Panc1 (cell line): ENCODE measurements around the gene MAPK6. TPM values are rescaled to one million over a fixed set of nuclear protein-coding genes. Genes with fewer than 3 reads are reported as not detected.
A peak's percentile ranks its signal among the peaks of the same experiment; 100 is the strongest.

Experiments used
- ATAC-seq: fragments of 200-7000 bp; cut with Tn5 transposase; 2 replicates; pipeline ENCODE4 v1.9.1; 2020; ENCODE audit warnings: mild to moderate bottlenecking, moderate library complexity
- BruUV-seq: library from RNA; stranded (reverse); fragments of 400-500 nt; replicated peaks from 2 replicates; lab custom pipeline; 2021; lab: Mats Ljungman, UMichigan
- CTCF ChIA-PET: fragments of 300-600 bp; sonication (Branson Sonifier 250); formaldehyde crosslinking; loops from one replicate; lab custom pipeline; 2022; ENCODE audit warnings: antibody characterized with exemption; lab: Charles Lee
- POLR2A ChIA-PET: fragments of 300-600 bp; sonication (Branson Sonifier 250); formaldehyde crosslinking; loops from one replicate; lab custom pipeline; 2022; ENCODE audit warnings: antibody characterized with exemption; lab: Charles Lee
- DNase-seq: peaks from one replicate; pipeline ENCODE4 v3.0.0-alpha.2; 2010; ENCODE audit warnings: low read depth, low spot score
- H3K27ac ChIP-seq: 2 replicates; pipeline ENCODE4 v1.5.1; 2011; ENCODE audit warnings: mild to moderate bottlenecking, low read length, inconsistent platforms
- H3K27me3 ChIP-seq: fragments of 200-500 bp; sonication (Bioruptor generic); 2 replicates; pipeline ENCODE4 v1.6.0; 2014; ENCODE audit warnings: low read length, inconsistent platforms; ENCODE audit not compliant: control insufficient read depth, insufficient read depth
- H3K36me3 ChIP-seq: fragments of 200-500 bp; sonication (Bioruptor generic); 2 replicates; pipeline ENCODE4 v1.5.1; 2014; ENCODE audit warnings: inconsistent platforms, mild to moderate bottlenecking, low read length, moderate library complexity; ENCODE audit not compliant: control insufficient read depth, insufficient read depth
- H3K4me1 ChIP-seq: 2 replicates; pipeline ENCODE4 v1.5.1; 2011; ENCODE audit warnings: inconsistent platforms, mild to moderate bottlenecking, low read length, moderate library complexity; ENCODE audit not compliant: control insufficient read depth, insufficient read depth
- H3K4me3 ChIP-seq, 2 experiments: 2 replicates each; pipeline ENCODE4 v1.5.1; 2011 to 2012; ENCODE audit warnings: low read depth in 2 of 2, low read length in 2 of 2, mild to moderate bottlenecking in 2 of 2, inconsistent platforms in 1 of 2, moderate library complexity in 1 of 2
- H3K9me3 ChIP-seq: fragments of 200-500 bp; sonication (Bioruptor generic); 2 replicates; pipeline ENCODE4 v1.5.1; 2014; ENCODE audit warnings: low read depth, mild to moderate bottlenecking, inconsistent platforms, low read length, moderate library complexity; ENCODE audit not compliant: control insufficient read depth, insufficient read depth
- POLR2AphosphoS5 ChIP-seq: IDR thresholded peaks from 2 replicates; pipeline ENCODE4 v1.6.1; 2012; ENCODE audit warnings: mild to moderate bottlenecking, low read depth, low read length, moderate library complexity
- REST ChIP-seq, 2 experiments: IDR thresholded peaks; 2 replicates each; pipeline ENCODE4 v1.6.1; 2011 to 2012; ENCODE audit warnings: low read depth in 2 of 2, control low read depth in 1 of 2, low read length in 1 of 2, mild to moderate bottlenecking in 1 of 2, moderate library complexity in 1 of 2; ENCODE audit not compliant: insufficient read depth in 1 of 2
- SIN3A ChIP-seq: IDR thresholded peaks from 2 replicates; pipeline ENCODE4 v1.6.1; 2012; ENCODE audit warnings: low read depth, mild to moderate bottlenecking, low read length, moderate library complexity, borderline replicate concordance; ENCODE audit not compliant: insufficient read depth
- TCF7L2 ChIP-seq: IDR thresholded peaks from 2 replicates; pipeline ENCODE4 v1.6.1; 2011; ENCODE audit warnings: mild to moderate bottlenecking, low read depth, low read length, inconsistent platforms
- in situ Hi-C: cut with HindIII; loops from 2 replicates; pipeline ENCODE4 v1.10.0; 2016; ENCODE audit warnings: low sequenced_read_pairs, low pct_unique_long_range_greater_than_20kb
- intact Hi-C: fragments of 100-400 bp; cut with micrococcal nuclease; formaldehyde crosslinking; loops from one replicate; pipeline ENCODE4 v1.10.0; 2022; ENCODE audit not compliant: unreplicated experiment
- total RNA-seq: library from RNA; stranded (reverse); gene quantifications from one replicate; pipeline ENCODE4 v1.2.1, GENCODE V29; 2021; ENCODE audit not compliant: unreplicated experiment
- TF ChIP-seq, protein P1 (sequence below): fragments of 450-650 bp; IDR thresholded peaks from 2 replicates; pipeline ENCODE4 v1.5.1; 2017; ENCODE audit warnings: mild to moderate bottlenecking

The MAPK6 gene
- total RNA-seq, 1 experiment from 2014 or later: 66.6 TPM

GRCh38 chr15:52018244-52018643, 775 bp upstream of the MAPK6 start:
- DNase-seq: no peak
- Histone ChIP-seq H3K27me3 (no peaks in the 10 kb centered on the region), H3K27ac (peak overlapping the region; percentile 92), H3K36me3 (no peaks in the 10 kb centered on the region; the same call in 1 of the 2 replicates), H3K4me3 (peak overlapping the region; percentile 74 to 77; a peak in 3 of 4 replicates), H3K4me1 (peaks cover 2% of the 10 kb centered on the region; the same call in 1 of the 2 replicates), H3K9me3 (no peaks in the 10 kb centered on the region)
- ChIA-PET CTCF (no interaction called here), POLR2A (no interaction called here)
- no TSS peak for BruUV-seq
- in situ Hi-C loops: no loop called here
- TF ChIP-seq TCF7L2 (no peak), SIN3A (no peak), REST (IDR thresholded peaks at IDR 0.05; ENCODE audit: insufficient read depth in 1 of 2, low read depth in 2 of 2, low read length in 1 of 2) (no peak), POLR2AphosphoS5 (no peak)
- TF ChIP-seq, protein P1, sequence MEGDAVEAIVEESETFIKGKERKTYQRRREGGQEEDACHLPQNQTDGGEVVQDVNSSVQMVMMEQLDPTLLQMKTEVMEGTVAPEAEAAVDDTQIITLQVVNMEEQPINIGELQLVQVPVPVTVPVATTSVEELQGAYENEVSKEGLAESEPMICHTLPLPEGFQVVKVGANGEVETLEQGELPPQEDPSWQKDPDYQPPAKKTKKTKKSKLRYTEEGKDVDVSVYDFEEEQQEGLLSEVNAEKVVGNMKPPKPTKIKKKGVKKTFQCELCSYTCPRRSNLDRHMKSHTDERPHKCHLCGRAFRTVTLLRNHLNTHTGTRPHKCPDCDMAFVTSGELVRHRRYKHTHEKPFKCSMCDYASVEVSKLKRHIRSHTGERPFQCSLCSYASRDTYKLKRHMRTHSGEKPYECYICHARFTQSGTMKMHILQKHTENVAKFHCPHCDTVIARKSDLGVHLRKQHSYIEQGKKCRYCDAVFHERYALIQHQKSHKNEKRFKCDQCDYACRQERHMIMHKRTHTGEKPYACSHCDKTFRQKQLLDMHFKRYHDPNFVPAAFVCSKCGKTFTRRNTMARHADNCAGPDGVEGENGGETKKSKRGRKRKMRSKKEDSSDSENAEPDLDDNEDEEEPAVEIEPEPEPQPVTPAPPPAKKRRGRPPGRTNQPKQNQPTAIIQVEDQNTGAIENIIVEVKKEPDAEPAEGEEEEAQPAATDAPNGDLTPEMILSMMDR: no peak
- no peak for ATAC-seq
- intact Hi-C loops: no loop called here

DNA sequence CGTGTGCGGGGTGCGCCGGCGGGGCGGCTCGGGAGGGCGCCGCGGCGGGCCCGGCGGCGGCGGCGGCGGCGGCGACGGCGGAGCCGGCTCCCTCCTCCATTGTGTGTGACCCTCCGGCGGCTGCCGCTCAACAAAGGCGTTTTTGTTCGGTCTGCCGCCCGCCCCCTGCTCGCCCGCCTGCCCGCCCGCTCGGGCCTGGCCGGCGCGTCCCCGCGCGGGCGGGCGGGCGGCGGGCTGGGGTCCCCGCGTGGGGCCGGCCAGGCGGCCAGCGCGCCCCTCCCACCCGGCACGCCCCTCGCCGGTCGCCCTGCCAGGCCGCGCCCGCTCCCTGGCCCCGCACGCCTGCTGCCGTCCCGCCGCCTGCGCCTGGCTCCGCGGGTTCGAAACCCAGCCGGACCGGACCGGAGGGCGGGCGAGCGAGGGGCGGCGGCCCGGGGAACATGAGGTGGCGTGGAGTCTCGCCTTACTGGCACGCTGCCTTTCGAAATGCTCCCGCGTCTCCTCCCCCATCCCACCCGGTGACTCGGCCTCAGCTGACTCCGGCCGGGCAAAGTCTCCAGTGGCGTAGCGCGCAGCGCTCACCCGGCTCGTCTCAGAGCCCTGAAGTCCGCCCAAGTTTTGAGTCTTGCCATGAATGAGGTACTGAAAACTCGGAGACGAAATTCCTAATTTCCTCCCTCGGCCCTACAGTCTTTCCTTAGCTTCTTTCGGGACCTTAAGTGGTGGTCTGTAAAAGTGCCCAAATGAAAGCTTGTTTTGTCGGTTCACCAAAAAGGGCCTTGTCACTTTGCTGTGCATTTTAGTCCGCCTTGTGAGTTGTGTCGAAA, 588 bp downstream of the MAPK6 start:
- H3K9me3 ChIP-seq: no peaks in the 10 kb centered on the region
- H3K4me3 ChIP-seq: peak overlapping the region; percentile 77 to 95
- ATAC-seq (peak; percentile 88), DNase-seq (peak; percentile 78)
- ChIA-PET POLR2A (interaction anchor here (0.6 to 0.8 kb wide), 3 partner anchors 35 to 190 kb away, joined by 3 to 4 read pairs (median 3); partner anchors contain the start of genes LEO1 and TMOD3), CTCF (no interaction called here)
- H3K36me3 ChIP-seq: no peaks in the 10 kb centered on the region; the same call in 1 of the 2 replicates
- TF ChIP-seq REST (IDR thresholded peaks at IDR 0.05; ENCODE audit: insufficient read depth in 1 of 2, low read depth in 2 of 2, low read length in 1 of 2) (0 out of 4 replicates have a peak, but pooled peaks of 1 of the 2 experiments have one; percentile 8), SIN3A (peak; percentile 82; the same call in 1 of the 2 replicates), TCF7L2 (no peak)
- BruUV-seq: no TSS peak
- peaks cover 6% of the 10 kb centered on the region; the same call in 1 of the 2 replicates for H3K4me1 ChIP-seq
- intact Hi-C loops: no loop called here
- in situ Hi-C loops: no loop called here
- H3K27me3 ChIP-seq: no peaks in the 10 kb centered on the region
- H3K27ac ChIP-seq: peak overlapping the region; percentile 94
